ENCODE results near the gene CDKN2B-AS1. TPM values are rescaled to one million over a fixed set of nuclear protein-coding genes. Genes with fewer than 3 reads are reported as not detected.

The CDKN2B-AS1 gene
- total and polyA plus RNA-seq, 2 donors from 2014 or later: 0.82 TPM; not detected in 1

- H3K27ac ChIP-seq (ENCODE audit: low read depth in 2 of 2, low read length in 2 of 2): peak within 1 kb of the TSS; percentile 28 to 59
- FAIRE-seq (peak; percentile 30), DNase-seq (peak; percentile 91 to 98 (median 94))
- peaks cover 44% of the 10 kb centered on the region for H3K27me3 ChIP-seq (ENCODE audit: control insufficient read depth, insufficient read depth, low read length)
- intact Hi-C loops (cut with DNase I): no loop called here
- peak; percentile 68 for TF ChIP-seq CTCF (IDR thresholded peaks at IDR 0.05; ENCODE audit: borderline replicate concordance, extremely low read depth, insufficient read depth)
- peak within 1 kb of the TSS in 2 of 3 donors; percentile 5 to 66 for H3K9ac ChIP-seq (ENCODE audit: low read length in 3 of 3)
- H3K9me3 ChIP-seq (ENCODE audit: control insufficient read depth in 2 of 3, insufficient read depth in 1 of 3, low read length in 3 of 3): no peaks in the 10 kb centered on the region
- H3K36me3 ChIP-seq (ENCODE audit: control insufficient read depth in 2 of 3, insufficient read depth in 3 of 3, low read length in 3 of 3): no peaks in the 10 kb centered on the region
- H3K4me1 ChIP-seq (ENCODE audit: control insufficient read depth in 2 of 3, insufficient read depth in 2 of 3, low read depth in 1 of 3, low read length in 3 of 3): peaks cover 0 to 5% (median 0%) of the 10 kb centered on the region in 3 donors
- peak within 1 kb of the TSS; percentile 30 to 80 (median 63) for H3K4me3 ChIP-seq (ENCODE audit: low read length in 3 of 3)
Measured at GRCh38 chr9:22008717-22009505, 14.3 kb downstream of the CDKN2B-AS1 start, which contains the start of gene CDKN2B. CDKN2B (minus strand) TSS chr9:22009305; CDS start chr9:22008953, 352 bp downstream.

- H3K27ac ChIP-seq (ENCODE audit: low read depth in 2 of 2, low read length in 2 of 2): no peak overlapping the region
- peaks cover 39% of the 10 kb centered on the region for H3K27me3 ChIP-seq (ENCODE audit: control insufficient read depth, insufficient read depth, low read length)
- no peaks in the 10 kb centered on the region for H3K9me3 ChIP-seq (ENCODE audit: control insufficient read depth in 2 of 3, insufficient read depth in 1 of 3, low read length in 3 of 3)
- no peak for TF ChIP-seq CTCF (IDR thresholded peaks at IDR 0.05; ENCODE audit: borderline replicate concordance, extremely low read depth, insufficient read depth)
- H3K36me3 ChIP-seq (ENCODE audit: control insufficient read depth in 2 of 3, insufficient read depth in 3 of 3, low read length in 3 of 3): no peaks in the 10 kb centered on the region
- peak overlapping the region; percentile 30 to 80 (median 57) for H3K4me3 ChIP-seq (ENCODE audit: low read length in 3 of 3)
- intact Hi-C loops (cut with DNase I): no loop called here
- DNase-seq: no peak
- no peak overlapping the region for H3K9ac ChIP-seq (ENCODE audit: low read length in 3 of 3)
- H3K4me1 ChIP-seq (ENCODE audit: control insufficient read depth in 2 of 3, insufficient read depth in 2 of 3, low read depth in 1 of 3, low read length in 3 of 3): peaks cover 0 to 5% (median 0%) of the 10 kb centered on the region in 3 donors
- no peak for FAIRE-seq
Measured at GRCh38 chr9:22009506-22009867, 14.9 kb downstream of the CDKN2B-AS1 start.

- H3K27ac ChIP-seq (ENCODE audit: low read depth in 2 of 2, low read length in 2 of 2): no peak overlapping the region
- no peak overlapping the region for H3K9ac ChIP-seq (ENCODE audit: low read length in 3 of 3)
- DNase-seq (peak in 4 of 5 donors; percentile 67 to 87 (median 82)), FAIRE-seq (no peak)
- H3K36me3 ChIP-seq (ENCODE audit: control insufficient read depth in 2 of 3, insufficient read depth in 3 of 3, low read length in 3 of 3): no peaks in the 10 kb centered on the region
- no peaks in the 10 kb centered on the region for H3K9me3 ChIP-seq (ENCODE audit: control insufficient read depth in 2 of 3, insufficient read depth in 1 of 3, low read length in 3 of 3)
- H3K27me3 ChIP-seq (ENCODE audit: control insufficient read depth, insufficient read depth, low read length): peaks cover 25% of the 10 kb centered on the region
- no peak overlapping the region for H3K4me3 ChIP-seq (ENCODE audit: low read length in 3 of 3)
- no peak for TF ChIP-seq CTCF (IDR thresholded peaks at IDR 0.05; ENCODE audit: borderline replicate concordance, extremely low read depth, insufficient read depth)
- H3K4me1 ChIP-seq (ENCODE audit: control insufficient read depth in 2 of 3, insufficient read depth in 2 of 3, low read depth in 1 of 3, low read length in 3 of 3): peaks cover 0 to 5% (median 0%) of the 10 kb centered on the region in 3 donors
- intact Hi-C loops (cut with DNase I): no loop called here
Measured at GRCh38 chr9:22010866-22011625, 16.5 kb downstream of the CDKN2B-AS1 start.

All from kidney (tissue), 14 donors.